HG02610 (cell line): ENCODE results near the gene NDE1.

ENCODE experiments used
- ATAC-seq: cut with Tn5 transposase; IDR thresholded peaks from one replicate; pipeline ENCODE4 v1.9.1; 2021; ENCODE audit warnings: mild to moderate bottlenecking, moderate library complexity; ENCODE audit not compliant: unreplicated experiment

Gene NDE1

DNA sequence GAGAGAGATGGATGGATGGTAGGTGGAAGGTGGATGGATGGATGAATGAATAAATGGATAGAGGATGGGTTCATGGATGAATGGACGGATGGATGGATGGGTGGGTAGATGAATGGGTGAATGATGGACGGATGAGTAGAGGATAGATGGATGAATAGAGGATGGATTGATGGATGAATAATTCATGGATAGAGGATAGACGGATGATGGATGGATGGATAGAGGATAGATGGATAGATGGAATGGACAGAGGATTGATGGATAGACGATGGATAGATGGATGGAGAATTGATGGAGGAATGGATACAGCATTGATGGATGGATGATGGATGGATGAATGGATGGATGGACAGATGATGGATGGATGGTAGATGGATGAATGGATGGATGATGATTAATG, 115.1 kb downstream of the NDE1 start:
- no peak for ATAC-seq

DNA sequence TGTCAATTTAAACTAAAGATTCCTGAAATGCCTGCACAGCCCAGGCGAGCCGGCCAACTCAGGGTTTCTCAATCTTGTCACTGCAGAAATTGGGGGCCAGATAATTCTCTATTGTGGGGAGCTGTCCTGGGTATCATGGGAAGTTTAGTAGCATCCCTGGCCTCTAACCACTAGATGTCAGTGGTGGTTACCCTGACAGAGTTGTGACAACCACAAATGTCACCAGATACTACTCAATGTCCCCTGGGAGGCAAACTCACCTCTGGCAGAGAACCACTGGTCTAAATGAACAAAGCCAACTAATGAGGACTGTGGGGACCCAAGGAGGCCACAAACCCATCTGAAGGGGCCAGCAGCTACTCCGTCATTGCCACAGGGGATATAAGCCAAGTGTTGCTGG, 115.8 kb downstream of the NDE1 start:
- peak; percentile 71 for ATAC-seq

DNA sequence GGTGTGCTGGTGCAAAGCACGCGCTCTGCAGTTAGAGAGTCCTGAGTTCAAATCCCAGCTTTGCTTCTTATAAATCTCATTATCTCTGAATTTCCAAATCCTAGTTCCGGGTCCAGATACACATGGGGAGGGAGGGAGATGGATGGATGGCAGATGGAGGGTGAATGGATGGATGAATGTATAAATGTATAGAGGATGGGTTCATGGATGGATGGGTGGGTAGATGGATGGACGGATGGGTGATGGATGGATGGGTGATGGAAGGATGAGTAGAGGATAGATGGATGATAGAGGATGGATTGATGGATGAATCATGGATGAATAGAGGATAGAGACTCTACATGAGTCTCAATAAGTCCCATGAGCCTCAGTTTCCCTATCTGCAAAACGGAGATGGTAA, 116.9 kb downstream of the NDE1 start:
- no peak for ATAC-seq

DNA sequence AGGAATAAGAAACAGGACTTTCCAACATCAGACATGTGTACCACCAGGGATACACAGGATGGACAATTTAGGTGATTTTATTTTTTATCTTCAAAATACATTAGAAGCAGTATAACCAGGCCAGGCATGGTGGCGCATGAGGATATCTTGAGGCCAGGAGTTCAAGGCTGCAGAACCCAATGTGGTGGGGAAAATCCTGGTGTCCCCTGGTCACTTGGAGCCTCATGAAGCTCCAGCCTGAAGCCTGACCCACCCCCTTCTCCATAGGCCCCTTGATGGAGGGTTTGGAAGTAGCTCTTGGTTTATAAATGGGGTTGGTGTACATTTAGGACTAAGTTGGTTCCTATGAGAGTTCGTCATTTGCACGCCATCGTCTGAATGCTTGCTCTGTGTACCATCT, 118.2 kb downstream of the NDE1 start:
- no peak for ATAC-seq

DNA sequence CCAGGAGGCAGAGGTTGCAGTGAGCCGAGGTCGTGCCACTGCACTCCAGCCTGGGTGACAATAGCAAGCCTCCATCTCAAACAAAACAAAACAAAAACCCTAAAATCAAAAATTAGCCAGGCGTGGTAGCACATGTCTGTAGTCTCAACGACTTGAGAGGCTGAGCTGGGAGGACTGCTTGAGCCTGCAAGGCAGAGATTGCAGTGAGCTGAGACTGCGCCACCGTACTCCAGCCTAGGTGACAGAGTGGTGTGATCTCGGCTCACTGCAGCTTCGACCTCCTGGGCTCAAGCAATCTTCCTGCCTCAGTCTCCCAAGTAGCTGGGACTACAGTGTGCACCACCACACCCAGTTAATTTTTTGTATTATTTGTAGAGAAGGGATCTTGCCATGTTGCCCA, 119.2 kb downstream of the NDE1 start:
- no peak for ATAC-seq

DNA sequence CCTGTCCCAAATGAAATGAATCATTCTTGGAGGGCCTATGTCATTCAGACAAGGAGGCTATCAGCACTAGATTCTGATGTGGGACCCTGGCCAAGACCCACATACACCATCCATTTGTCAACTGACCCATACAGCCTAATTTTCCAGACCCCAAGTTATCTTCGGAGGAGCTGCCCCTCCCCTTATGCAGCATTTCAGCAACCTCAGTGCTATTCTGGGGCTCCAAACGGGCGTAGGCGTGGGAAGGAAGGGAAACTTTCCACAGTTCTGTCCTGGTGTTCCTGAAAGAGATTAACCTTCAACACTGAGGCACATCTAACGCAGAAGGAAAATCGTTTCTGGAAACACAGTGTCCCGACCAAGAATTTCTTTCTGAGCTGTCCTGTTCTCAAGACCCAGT, 120.1 kb downstream of the NDE1 start:
- ATAC-seq, result no peak

DNA sequence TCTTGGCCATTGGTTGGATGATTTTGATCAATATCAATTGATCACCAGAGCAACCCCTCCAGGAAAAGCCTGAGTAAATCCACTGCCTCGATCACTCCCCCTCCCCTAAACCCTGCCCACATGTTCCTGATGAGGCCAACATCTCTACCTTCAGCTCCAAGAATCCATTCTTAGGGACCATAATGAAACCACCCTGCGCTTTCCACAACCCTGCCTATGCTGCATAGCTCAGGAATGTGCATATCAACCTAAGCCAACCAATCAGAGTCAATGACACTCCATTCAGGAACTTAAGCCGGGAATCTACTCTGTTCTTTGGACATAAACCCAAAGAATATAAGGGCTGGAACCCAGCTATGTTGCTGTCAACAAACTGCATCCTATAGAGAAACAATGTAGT, 120.5 kb downstream of the NDE1 start:
- ATAC-seq, result no peak

DNA sequence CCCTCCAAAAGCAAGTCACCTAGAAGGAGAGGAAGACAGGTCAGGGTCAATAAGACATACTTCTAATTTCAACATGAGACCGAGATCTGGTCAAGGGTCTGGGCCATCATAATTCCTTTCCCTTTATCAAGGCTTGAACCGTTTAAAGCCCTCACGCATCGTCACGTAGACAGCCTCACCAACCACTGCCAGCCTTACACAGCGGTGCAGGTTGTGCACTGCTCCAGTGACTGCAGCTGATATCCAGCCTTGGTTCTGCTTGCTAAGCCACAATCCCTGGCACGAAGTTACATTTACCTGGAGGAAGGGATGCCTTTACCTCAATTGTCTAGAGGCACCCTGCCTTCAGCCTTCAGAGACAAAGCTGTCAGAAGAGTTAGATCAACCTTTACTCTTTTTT, 121.6 kb downstream of the NDE1 start:
- ATAC-seq, result no peak

DNA sequence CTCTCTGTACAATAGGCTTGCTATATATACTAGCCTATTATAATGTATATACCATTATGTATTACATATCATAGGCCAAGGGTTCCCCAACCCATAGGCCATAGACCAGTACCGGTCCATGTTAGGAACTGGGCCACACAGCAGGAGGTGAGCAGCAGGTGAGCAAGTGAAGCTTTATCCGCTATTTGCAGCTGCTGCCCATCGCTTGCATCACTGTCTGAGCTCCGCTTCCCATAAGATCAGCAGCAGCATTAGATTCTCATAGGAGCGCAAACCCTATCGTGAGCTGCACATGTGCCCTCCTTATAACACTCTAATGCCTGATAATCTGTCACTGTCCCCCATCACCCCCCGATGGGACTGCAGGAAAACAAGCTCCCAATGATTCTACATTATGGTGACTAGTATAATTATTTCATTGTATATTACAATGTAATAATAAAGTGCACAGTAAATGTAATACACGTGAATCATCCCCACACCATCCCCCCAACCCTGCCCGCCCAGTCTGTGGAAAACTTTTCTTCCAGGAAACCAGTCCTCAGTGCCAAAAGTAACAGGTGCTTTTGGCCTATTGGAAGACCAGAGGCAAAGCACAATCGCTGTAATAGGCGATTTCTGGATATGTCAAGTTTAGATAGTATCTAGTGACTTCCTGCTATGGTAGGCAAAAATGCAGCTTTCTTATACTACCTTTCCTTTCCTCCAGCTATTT, 122.7 kb downstream of the NDE1 start:
- no peak for ATAC-seq

DNA sequence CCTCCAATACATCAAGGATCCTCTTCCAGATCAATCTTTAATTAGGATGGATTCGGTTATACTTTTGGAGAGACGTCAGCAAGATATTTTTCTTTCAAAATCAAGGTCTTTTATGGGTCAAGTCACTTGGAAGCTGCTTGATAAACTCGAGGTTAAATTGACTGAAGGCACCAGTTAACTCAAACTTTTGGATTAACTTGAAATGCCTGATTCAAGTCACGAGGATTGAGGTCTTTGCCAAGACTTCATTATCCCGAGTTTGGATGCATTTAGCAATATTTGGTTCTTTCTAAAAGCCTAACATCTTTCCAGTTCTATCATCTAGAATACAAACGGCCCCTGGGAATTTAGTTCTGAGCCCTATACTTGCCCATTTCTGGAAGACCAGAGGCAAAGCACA, 123.9 kb downstream of the NDE1 start:
- no peak for ATAC-seq

DNA sequence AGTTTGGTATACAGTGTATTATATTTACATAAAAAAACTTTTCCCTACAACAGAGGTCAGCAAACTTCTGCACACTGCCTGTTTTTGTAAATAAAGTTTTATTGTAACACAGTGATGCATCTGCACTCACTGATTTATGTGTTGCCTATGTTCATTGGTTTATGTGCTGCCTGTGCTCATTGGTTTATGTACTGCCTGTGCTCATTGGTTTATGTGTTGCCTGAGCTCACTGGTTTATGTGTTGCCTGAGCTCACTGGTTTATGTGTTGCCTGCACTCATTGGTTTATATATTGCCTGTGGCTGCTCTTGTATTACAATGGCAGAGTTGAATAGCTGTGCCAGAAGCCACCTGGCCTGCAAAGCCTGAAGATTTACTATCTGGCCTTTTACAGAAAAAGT, 125.2 kb downstream of the NDE1 start:
- no peak for ATAC-seq

DNA sequence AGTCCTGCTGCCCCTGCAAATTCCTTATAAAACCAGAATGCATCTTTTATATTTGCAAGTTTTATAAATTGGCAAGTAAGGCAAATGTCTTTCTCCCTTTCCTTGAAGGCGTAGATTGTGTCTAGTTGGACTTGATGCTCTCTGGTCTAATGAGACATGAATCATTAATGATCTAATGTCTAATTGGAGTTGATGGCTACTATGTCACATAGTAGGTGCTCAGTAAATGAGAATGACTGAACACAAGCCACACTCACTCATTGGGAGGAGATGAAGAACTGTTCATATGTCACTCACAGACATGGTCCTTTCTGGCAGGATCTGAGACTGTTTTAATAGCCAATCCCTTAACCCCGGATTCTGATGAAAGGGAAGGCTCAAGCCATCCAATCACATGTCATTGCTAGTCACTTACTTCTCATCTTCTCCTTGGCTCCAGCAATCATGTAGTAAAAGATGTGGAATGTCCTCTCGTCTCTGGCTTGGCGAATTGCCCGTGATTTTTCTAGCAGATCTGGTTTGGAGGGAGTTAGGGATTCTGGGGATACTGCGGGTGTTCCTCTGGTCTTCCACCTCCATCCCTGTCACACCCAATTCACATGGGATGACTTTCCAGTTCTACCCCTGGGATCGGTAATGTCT, 125.7 kb downstream of the NDE1 start:
- ATAC-seq, result no peak
